ENCODE results near the gene IGFBPL1.
"Not testable (repeated sequence)": the region's sequence is repeated elsewhere in the genome, so short reads cannot be mapped to it uniquely, and the experiment has no call there.

The IGFBPL1 gene

GRCh38 chr9:38401994-38402393 is 22.3 kb downstream of the IGFBPL1 start:
- in situ Hi-C loops (cut with HindIII; ENCODE audit: low sequenced_read_pairs): no loop called here

- in situ Hi-C loops (cut with HindIII; ENCODE audit: low sequenced_read_pairs): not testable (repeated sequence)
Observed at GRCh38 chr9:38399191-38399590, 25.1 kb downstream of the IGFBPL1 start.

GRCh38 chr9:38396371-38396671 is 27.9 kb downstream of the IGFBPL1 start:
- in situ Hi-C loops (cut with HindIII; ENCODE audit: low sequenced_read_pairs): no loop called here

DNA sequence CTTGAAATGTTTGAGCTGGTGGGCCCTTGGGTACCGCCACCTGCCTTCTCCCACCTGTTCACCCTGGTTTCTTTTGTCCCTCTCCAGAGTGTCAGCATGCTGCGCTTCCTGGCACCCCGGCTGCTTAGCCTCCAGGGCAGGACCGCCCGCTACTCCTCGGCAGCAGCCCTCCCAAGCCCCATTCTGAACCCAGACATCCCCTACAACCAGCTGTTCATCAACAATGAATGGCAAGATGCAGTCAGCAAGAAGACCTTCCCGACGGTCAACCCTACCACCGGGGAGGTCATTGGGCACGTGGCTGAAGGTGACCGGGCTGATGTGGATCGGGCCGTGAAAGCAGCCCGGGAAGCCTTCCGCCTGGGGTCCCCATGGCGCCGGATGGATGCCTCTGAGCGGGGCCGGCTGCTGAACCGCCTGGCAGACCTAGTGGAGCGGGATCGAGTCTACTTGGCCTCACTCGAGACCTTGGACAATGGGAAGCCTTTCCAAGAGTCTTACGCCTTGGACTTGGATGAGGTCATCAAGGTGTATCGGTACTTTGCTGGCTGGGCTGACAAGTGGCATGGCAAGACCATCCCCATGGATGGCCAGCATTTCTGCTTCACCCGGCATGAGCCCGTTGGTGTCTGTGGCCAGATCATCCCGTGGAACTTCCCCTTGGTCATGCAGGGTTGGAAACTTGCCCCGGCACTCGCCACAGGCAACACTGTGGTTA is 28.4 kb downstream of the IGFBPL1 start:
- in situ Hi-C loops (cut with HindIII; ENCODE audit: low sequenced_read_pairs): no loop called here

GRCh38 chr9:38394416-38394815 is 29.8 kb downstream of the IGFBPL1 start:
- in situ Hi-C loops (cut with HindIII; ENCODE audit: low sequenced_read_pairs): no loop called here

DNA sequence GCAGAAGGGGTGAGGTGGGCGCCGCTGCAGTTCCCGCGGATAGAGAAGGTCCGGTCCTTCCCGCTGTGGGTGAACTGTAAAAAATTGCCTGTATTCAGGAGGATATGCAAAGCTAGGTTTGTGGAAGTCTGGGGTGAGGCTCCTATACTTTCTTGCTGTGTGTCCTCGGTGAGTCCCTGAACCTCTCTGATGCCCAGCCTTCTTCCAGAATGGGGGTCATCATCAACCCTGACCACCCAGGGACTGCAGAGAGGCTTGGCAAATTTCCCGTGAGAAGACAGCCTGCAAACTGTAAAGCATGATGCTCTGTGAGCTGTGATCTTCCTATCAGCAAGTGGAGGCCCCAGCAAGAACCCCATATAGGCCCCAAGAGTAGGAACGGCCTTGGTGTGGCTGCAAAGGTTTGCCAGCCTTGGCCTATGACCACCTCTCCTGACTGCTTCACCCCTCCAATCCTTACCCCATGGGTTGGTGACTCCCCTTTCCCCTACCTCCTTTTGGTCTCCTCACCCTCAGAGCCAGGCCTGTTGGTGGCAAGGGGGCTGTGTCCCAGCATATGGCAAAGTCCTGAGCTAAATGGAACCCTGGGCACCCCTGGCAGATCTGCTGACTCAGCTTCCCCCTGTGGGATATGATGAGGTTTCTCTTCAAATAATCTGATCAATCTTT is 31.0 kb downstream of the IGFBPL1 start:
- in situ Hi-C loops (cut with HindIII; ENCODE audit: low sequenced_read_pairs): no loop called here

DNA sequence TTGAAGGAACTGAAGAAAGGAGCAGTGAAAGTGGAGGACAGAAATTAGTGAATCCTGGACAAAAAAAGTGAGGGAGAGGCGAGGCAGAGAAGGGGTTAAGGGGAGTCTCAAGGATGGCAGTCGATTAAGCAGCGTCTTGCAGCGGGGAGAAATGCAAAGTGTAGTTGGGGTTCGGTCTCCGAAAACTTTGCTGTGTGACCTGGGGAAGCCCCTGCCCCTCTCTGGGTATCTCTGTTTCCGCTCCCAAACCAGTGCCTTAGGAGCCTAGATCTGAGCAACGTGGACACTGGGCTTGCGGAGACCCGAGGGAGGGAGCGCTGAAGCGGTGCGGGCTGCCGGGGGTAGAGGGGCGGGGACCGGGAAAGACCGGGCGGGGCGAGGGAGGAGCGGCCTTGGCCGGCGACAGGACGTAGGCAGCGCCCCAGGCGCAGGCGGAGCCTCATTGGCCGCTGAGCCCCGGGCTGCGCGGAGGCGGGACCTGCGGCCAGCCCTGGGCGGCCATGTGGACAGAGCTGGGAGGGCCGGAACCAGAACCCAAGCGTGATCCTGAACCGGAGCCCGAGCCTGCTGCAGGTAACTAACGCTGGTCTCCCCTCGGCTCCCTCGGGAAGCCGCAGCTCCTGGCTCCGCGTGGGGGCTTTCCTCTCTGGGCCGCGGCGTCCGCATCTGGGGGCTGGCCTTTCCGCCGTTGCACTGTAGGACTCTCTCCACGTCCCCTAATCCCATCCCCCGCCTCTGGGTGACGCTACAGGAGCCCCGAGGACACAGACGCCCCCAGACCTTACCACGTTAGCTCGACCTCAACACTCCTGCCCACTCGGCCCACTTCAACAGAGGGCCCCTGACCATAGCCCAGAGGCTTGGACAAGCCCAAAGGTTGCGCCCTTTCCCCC is 31.8 kb downstream of the IGFBPL1 start, which contains the start of gene ALDH1B1:
TSS of gene ALDH1B1 (plus strand) at position 468 of the 893 bp plus-strand sequence. CDS start 3,047 bp downstream, outside the sequence.
- in situ Hi-C loops (cut with HindIII; ENCODE audit: low sequenced_read_pairs): no loop called here

DNA sequence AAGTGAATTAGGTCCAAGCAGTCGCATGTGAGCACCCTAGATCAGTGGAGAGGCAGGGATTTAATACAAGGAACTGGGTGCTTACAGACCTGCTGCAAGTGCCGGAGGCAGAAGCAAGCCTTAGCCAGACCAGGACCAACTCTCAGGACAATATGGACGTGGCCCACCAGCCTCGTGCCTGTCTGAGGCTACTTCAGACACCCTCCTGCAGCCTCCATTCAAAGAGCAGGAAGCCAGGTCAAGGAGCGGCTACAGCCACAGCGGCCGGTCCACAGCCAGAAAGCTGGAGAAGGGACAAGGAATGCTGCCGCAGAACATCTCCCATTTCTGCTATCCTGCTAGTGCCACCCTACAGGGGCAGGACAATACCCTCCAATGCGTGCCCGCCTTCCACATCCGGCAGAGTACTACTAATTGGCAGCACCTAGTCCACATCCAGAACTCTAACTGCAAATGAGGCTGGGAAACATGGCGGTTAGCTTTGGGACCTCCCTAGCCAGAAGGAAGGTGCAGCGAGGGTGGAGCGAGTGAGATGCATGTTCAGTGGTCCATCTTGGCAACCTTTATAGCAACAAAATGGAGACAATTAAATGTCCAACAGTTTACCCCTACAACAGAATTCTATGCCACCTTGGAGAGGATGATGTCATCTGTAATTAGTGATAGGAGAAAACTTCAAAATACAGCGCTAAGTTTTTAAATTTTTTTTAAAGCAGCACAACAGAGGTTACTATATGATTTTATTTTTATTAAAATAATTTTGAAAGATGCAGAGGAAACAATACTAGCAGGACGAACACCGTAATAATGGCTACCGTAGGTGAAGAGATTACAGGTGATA is 32.8 kb downstream of the IGFBPL1 start:
- in situ Hi-C loops (cut with HindIII; ENCODE audit: low sequenced_read_pairs): no loop called here

GRCh38 chr9:38390851-38391250 is 33.4 kb downstream of the IGFBPL1 start:
- in situ Hi-C loops (cut with HindIII; ENCODE audit: low sequenced_read_pairs): no loop called here

GRCh38 chr9:38390442-38390841 is 33.8 kb downstream of the IGFBPL1 start:
- in situ Hi-C loops (cut with HindIII; ENCODE audit: low sequenced_read_pairs): no loop called here

- in situ Hi-C loops (cut with HindIII; ENCODE audit: low sequenced_read_pairs): no loop called here
Observed at GRCh38 chr9:38389313-38389712, 34.9 kb downstream of the IGFBPL1 start.

- in situ Hi-C loops (cut with HindIII; ENCODE audit: low sequenced_read_pairs): no loop called here
Observed at GRCh38 chr9:38388283-38389223, 35.7 kb downstream of the IGFBPL1 start.

- in situ Hi-C loops (cut with HindIII; ENCODE audit: low sequenced_read_pairs): no loop called here
Observed at GRCh38 chr9:38387751-38388150, 36.5 kb downstream of the IGFBPL1 start.

GRCh38 chr9:38387066-38387465 is 37.2 kb downstream of the IGFBPL1 start:
- in situ Hi-C loops (cut with HindIII; ENCODE audit: low sequenced_read_pairs): no loop called here

- in situ Hi-C loops (cut with HindIII; ENCODE audit: low sequenced_read_pairs): no loop called here
Observed at GRCh38 chr9:38386319-38386895, 37.8 kb downstream of the IGFBPL1 start.

DNA sequence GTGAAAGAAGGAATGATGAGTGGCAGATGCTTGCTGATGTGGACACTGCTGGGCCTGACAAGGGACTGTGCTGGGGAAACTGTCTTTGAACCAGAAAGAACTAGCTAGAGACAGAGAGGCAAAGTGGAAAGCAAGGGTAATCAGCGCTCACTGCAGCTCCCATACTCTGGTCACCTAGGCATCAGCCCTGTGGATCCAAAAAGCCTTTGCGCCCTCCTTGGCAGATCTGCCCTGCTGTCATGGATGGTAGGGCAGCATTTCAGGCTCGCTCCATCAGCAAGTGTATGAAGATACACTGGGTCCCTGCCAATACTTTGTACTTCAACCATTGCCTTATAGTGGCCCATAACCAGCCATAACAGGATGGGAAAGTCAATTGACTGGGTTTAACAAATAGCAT is 38.4 kb downstream of the IGFBPL1 start:
- in situ Hi-C loops (cut with HindIII; ENCODE audit: low sequenced_read_pairs): no loop called here

GRCh38 chr9:38384990-38385848 is 39.0 kb downstream of the IGFBPL1 start:
- in situ Hi-C loops (cut with HindIII; ENCODE audit: low sequenced_read_pairs): no loop called here

DNA sequence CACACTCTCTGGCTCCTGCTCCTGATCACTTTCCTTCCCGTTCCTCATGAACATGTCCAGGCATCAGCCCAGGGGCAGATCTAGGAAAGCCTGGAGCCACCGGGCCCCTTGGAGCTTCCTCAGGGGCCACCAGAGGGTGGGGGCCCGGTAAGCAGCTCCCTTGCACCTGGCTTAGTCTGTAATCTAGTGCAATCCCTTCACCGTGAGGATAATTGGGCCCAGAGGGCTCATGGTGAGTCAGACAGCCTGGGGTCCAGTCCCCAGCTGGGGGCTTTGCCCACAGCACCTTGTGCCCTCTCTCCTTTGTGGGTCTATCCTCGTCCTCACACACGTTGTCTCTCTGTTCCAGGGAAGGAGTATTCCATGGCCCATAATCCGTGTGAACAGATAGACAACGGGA is 42.1 kb downstream of the IGFBPL1 start:
- in situ Hi-C loops (cut with HindIII; ENCODE audit: low sequenced_read_pairs): no loop called here

Measured in endothelial cell of hepatic sinusoid (primary cell).